Esophagus squamous epithelium (tissue), 5 donors: ENCODE measurements around the gene ISCU. TPM values are rescaled to one million over a fixed set of nuclear protein-coding genes. Genes with fewer than 3 reads are reported as not detected.

ENCODE experiments used
- DNase-seq: peaks from one replicate; lab custom pipeline; 2025; lab: John Stamatoyannopoulos, UW
- H3K27ac ChIP-seq, 4 donors: fragments of 200-600 bp; sonication (generic); one replicate each; pipeline ENCODE4 v1.5.1; 2016 to 2019; ENCODE audit warnings: mild to moderate bottlenecking in 1 of 4
- H3K27me3 ChIP-seq, 4 donors: fragments of 200-600 bp; sonication (generic); 1 replicate in 3 of 4; 2 replicates in 1 of 4; pipeline versions ENCODE4 v1.5.1 to v1.6.0; 2017 to 2021; ENCODE audit warnings: antibody characterized with exemption in 1 of 4
- H3K36me3 ChIP-seq, 3 donors: fragments of 200-600 bp; sonication (generic); one replicate each; pipeline ENCODE4 v1.5.1; 2016 to 2019
- H3K4me1 ChIP-seq, 3 donors: fragments of 200-600 bp; sonication (generic); one replicate each; pipeline ENCODE4 v1.5.1; 2017 to 2019
- H3K4me3 ChIP-seq, 4 donors: fragments of 200-600 bp; sonication (generic); 1 replicate in 3 of 4; 2 replicates in 1 of 4; pipeline ENCODE4 v1.5.1; 2016 to 2019; ENCODE audit warnings: mild to moderate bottlenecking in 2 of 4, moderate library complexity in 1 of 4
- H3K9me3 ChIP-seq, 3 donors: fragments of 200-600 bp; sonication (generic); one replicate each; pipeline ENCODE4 v1.5.1; 2016 to 2019
- POLR2A ChIP-seq, 4 donors: fragments of 450-650 bp; IDR thresholded peaks; one replicate each; pipeline ENCODE4 v1.6.1; 2017; ENCODE audit warnings: antibody characterized with exemption in 4 of 4, mild to moderate bottlenecking in 4 of 4, moderate library complexity in 3 of 4
- WGBS, 2 donors: methylation state at CpG; one replicate each; pipeline ENCODE4 v1.1.5; 2018; 5-methylcytosine and 5-hydroxymethylcytosine counted together
- intact Hi-C: fragments of 100-400 bp; cut with DNase I; formaldehyde crosslinking; loops from one replicate; pipeline ENCODE4 v1.15.0; 2022
- total RNA-seq, 4 donors: library from RNA; depleted of rRNA; stranded (reverse); fragments of >200 nt; gene quantifications; one replicate each; pipeline ENCODE4 v1.1.0, GENCODE V29; 2016
- TF ChIP-seq, protein P1 (sequence below), 6 experiments: fragments of 450-650 bp in 4 of 6; fragments of 200-600 bp in 2 of 6; sonication (generic) in 2 of 6; IDR thresholded peaks; one replicate each; pipeline ENCODE4 v1.5.1; 2016 to 2019; ENCODE audit warnings: antibody characterized with exemption in 6 of 6, mild to moderate bottlenecking in 4 of 6, moderate library complexity in 4 of 6
- donor health status: DM: yes; HTN: yes; CAD: no.

ISCU gene
- total RNA-seq, 4 donors from 2014 or later, result 50.7 to 132 (median 85.3) TPM

DNA sequence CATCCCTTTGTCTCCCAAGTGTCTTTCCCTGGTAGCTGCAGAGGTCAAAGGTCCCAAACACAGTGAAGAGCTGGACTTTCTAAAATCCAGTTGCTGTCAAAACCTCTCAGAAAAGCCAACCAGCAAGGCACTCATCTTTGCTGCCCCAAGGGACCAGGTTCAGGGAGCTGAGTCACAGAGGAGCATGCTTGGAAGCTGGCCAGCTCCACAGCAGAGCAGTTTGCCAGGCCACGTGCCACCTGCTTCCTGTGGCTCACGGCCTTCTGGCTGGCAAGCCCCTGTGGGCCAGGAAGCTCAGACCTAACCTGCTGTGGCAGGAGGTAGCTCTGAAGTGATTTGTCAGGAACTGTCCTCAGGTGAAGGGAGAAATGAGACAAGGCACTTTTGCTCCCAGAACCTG is 3.6 kb downstream of the ISCU start:
- no peak for DNase-seq
- Histone ChIP-seq H3K36me3 (peaks cover 0 to 66% (median 25%) of the 10 kb centered on the region in 3 donors), H3K27ac (peak overlapping the region in 3 of 4 donors; percentile 4 to 56 (median 41)), H3K27me3 (no peaks in the 10 kb centered on the region), H3K9me3 (no peaks in the 10 kb centered on the region), H3K4me1 (peaks cover 4 to 56% (median 15%) of the 10 kb centered on the region in 3 donors), H3K4me3 (no peak overlapping the region)
- WGBS, 2 donors, result 0% methylated on average over 1 to 2 of the region's 2 CpGs
- no peak for TF ChIP-seq POLR2A (IDR thresholded peaks at IDR 0.05)
- TF ChIP-seq, protein P1, sequence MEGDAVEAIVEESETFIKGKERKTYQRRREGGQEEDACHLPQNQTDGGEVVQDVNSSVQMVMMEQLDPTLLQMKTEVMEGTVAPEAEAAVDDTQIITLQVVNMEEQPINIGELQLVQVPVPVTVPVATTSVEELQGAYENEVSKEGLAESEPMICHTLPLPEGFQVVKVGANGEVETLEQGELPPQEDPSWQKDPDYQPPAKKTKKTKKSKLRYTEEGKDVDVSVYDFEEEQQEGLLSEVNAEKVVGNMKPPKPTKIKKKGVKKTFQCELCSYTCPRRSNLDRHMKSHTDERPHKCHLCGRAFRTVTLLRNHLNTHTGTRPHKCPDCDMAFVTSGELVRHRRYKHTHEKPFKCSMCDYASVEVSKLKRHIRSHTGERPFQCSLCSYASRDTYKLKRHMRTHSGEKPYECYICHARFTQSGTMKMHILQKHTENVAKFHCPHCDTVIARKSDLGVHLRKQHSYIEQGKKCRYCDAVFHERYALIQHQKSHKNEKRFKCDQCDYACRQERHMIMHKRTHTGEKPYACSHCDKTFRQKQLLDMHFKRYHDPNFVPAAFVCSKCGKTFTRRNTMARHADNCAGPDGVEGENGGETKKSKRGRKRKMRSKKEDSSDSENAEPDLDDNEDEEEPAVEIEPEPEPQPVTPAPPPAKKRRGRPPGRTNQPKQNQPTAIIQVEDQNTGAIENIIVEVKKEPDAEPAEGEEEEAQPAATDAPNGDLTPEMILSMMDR (IDR thresholded peaks at IDR 0.05), result no peak
- intact Hi-C loops, result loop anchor here (10.0 kb wide), 2 partner anchors 239 to 529 kb away; partner anchors contain the start of genes ALKBH2 and UNG

DNA sequence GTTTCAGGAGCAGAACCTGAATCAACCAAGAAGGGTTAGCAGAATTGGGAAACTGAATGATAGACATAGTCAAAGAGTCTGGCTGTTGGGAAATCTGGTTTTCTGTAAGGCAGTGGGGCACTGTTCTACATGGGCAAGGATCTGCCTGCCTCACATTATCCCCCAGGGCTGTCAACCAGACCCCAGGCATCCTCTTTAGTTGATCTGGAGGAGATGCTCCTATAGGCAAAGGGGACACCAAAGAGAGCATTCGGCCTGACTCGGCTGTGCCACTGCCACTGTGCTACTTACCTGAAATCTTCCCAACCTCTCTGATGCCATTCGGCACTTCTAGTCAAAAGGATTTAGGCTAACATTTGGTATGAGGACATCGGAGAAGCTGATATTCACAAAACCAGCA is 4.1 kb downstream of the ISCU start:
- Histone ChIP-seq H3K4me1 (peaks cover 4 to 56% (median 15%) of the 10 kb centered on the region in 3 donors), H3K27ac (peak overlapping the region in 3 of 4 donors; percentile 4 to 56 (median 41)), H3K9me3 (no peaks in the 10 kb centered on the region), H3K4me3 (no peak overlapping the region), H3K36me3 (peaks cover 0 to 66% (median 25%) of the 10 kb centered on the region in 3 donors), H3K27me3 (no peaks in the 10 kb centered on the region)
- no peak for DNase-seq
- TF ChIP-seq, protein P1 (IDR thresholded peaks at IDR 0.05), result no peak
- no peak for TF ChIP-seq POLR2A (IDR thresholded peaks at IDR 0.05)
- intact Hi-C loops, result loop anchor here (10.0 kb wide), 2 partner anchors 238 to 528 kb away; partner anchors contain the start of genes ALKBH2 and UNG
- 94% methylated on average over 2 of the region's 4 CpGs; no CpG with 5 or more reads in 1 of the 2 donors for WGBS, 2 donors

DNA sequence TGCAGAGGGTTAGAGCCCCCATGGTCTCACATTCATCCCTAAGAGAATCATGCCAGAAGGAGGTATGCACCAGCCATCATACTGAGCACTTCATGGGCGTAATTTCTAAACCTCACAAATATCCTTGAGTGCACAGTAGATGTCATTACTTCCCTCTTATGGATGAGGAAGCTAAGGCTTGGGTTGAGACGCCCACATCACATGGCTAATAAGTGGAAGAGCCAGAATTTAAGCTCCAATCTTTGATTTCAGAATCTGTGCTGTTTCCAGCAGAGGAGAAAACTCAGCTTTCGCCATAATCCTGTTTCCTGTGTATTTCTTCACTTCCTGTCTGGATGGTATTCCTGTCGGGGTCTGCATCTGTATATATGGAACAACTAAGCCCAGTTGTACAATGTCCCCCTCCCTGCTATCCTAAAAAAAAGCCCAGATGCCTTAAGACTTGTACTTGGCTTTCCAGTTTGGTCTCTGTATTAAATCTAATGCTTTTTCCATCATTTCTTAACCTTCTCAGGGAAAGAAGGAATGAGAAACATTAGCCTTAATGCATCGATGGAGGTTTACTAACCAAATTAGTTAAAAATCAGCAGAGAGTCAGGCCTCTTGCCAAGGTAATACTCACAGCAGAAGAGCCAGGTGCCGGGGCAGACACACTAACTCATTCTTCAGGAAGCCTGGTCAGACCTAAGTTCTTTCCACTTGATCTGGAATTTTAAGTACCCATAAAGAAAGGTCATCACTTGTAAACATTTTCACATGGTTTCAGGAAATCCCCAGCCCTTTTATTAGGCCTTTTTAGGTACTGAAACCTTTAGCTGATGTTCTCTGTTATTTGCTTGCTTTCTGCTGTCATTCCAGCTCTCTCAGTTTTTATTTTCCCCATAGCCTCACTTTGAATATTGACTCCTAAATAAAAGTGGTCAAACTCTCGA is 5.3 kb downstream of the ISCU start:
- Histone ChIP-seq H3K27ac (peak overlapping the region in 3 of 4 donors; percentile 4 to 56 (median 18)), H3K9me3 (no peaks in the 10 kb centered on the region), H3K4me1 (peaks cover 4 to 51% (median 15%) of the 10 kb centered on the region in 3 donors), H3K36me3 (peaks cover 0 to 66% (median 25%) of the 10 kb centered on the region in 3 donors), H3K27me3 (no peaks in the 10 kb centered on the region), H3K4me3 (no peak overlapping the region)
- TF ChIP-seq, protein P1 (IDR thresholded peaks at IDR 0.05), result no peak
- TF ChIP-seq POLR2A (IDR thresholded peaks at IDR 0.05), result no peak
- 69 to 74% methylated on average over 7 of the region's 7 CpGs for WGBS, 2 donors
- intact Hi-C loops, result loop anchor here (10.0 kb wide), 2 partner anchors 237 to 527 kb away; partner anchors contain the start of genes ALKBH2 and UNG
- no peak for DNase-seq

DNA sequence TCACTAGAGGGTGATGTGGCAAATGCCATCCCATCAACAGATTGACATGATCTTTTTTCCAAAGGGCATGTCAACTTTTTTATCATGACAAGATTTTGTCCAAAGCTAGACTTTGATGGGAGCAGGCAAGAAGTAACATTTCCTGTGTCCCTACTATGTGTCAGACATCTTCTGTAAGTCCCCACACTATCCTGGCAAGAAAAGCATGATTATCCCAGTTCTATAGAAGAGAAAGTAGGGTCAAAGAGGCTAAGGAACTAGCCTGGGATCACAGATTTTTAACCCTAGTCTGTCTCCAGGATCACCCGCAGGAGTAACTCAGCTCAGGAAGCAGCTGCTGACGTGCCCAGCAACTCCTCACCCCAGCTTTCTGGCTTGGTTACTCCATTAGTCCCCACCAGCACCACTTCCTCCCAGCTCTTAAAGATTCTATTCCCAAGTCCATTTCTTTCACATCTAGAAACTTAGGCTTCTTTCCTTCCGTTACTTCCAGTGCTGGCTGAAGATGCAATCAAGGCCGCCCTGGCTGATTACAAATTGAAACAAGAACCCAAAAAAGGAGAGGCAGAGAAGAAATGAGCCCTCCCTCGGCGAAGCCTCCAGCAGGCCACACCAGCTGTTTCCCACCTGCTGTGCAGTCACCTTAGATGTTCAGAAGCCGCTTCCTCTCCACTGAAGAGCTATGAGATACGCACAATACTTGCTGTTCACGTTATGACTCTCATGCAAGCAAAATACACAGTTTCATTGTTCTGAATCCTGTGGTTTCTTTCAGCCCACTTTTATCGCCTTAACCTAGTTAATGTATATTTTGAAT is 6.2 kb downstream of the ISCU start:
- WGBS, 2 donors, result 76 to 85% methylated on average over 7 to 10 of the region's 10 CpGs
- H3K4me3 ChIP-seq, result no peak overlapping the region
- TF ChIP-seq, protein P1 (IDR thresholded peaks at IDR 0.05), result no peak
- intact Hi-C loops, result loop anchor here (10.0 kb wide), 2 partner anchors 236 to 526 kb away; partner anchors contain the start of genes ALKBH2 and UNG
- peaks cover 0 to 66% (median 25%) of the 10 kb centered on the region in 3 donors for H3K36me3 ChIP-seq
- H3K9me3 ChIP-seq, result no peaks in the 10 kb centered on the region
- H3K27me3 ChIP-seq, result no peaks in the 10 kb centered on the region
- H3K4me1 ChIP-seq, result peaks cover 4 to 44% (median 12%) of the 10 kb centered on the region in 3 donors
- peak overlapping the region in 3 of 4 donors; percentile 4 to 53 (median 18) for H3K27ac ChIP-seq
- DNase-seq, result no peak
